ENCODE results near the gene C10orf71.

C10orf71 gene

DNA sequence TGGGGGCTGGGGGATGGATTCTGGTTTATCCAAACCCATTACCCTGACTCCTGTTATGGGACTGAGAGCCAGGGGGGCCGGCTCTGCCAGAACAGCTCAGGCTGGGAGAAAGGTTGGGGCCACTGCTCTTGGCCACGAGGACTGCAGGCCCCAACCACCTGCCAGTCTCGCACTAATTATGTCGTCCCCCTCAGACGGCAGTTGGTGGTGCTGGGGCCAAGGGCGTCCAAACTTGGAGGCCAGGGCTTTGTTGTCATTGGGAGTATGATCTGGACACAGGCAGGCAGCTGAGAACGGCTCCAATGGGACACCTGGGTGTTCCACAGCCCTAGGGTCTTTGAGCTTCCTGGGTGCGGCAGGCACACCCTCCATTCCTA is 62.2 kb downstream of the C10orf71 start:
- no peak for DNase-seq (ENCODE audit: low read depth)
- TF ChIP-seq, protein P1, sequence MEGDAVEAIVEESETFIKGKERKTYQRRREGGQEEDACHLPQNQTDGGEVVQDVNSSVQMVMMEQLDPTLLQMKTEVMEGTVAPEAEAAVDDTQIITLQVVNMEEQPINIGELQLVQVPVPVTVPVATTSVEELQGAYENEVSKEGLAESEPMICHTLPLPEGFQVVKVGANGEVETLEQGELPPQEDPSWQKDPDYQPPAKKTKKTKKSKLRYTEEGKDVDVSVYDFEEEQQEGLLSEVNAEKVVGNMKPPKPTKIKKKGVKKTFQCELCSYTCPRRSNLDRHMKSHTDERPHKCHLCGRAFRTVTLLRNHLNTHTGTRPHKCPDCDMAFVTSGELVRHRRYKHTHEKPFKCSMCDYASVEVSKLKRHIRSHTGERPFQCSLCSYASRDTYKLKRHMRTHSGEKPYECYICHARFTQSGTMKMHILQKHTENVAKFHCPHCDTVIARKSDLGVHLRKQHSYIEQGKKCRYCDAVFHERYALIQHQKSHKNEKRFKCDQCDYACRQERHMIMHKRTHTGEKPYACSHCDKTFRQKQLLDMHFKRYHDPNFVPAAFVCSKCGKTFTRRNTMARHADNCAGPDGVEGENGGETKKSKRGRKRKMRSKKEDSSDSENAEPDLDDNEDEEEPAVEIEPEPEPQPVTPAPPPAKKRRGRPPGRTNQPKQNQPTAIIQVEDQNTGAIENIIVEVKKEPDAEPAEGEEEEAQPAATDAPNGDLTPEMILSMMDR (IDR thresholded peaks at IDR 0.05; ENCODE audit: low read depth, low read length, missing control alignments) = no peak
- H3K4me3 ChIP-seq (ENCODE audit: low read depth, low read length) = no peak overlapping the region

DNA sequence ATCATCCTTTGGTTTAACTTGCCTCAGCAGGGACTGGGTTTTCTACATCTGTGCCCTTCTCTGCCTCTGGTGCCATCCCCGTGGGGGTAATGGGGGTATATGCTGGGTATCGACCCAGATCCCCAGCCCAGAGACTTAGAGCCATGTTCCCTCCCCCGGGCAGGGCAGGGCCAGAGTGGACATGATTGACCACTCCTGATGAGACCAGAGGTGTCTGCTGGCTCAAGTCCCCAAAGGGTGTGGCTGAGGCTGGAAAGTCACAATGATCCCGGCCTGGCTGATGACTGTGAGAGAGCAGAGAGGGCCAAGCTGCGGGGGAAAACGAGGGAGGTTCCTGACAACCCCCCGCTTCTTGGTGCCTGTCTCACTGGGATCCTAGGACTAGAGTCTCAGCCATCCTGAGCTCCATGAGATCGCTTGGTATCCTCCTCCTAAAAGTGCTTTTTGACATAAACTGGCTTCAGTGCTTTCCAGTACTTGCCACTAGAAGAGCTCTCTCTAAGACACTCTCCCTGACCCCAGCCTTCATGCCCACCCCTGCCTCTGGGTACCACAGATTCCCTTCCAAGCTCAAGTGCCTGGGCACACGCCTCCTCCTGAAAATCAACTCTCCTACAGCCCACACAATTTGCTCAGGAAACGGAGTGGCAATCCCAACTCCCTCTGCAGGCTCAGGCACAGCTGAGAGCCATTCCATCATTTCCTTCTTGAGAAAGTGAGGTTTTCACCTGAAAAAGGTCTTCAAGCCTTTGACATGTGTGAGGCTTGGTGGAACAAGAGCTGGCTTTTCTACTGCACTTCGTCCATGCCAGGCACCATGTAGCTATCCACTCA is 63.0 kb downstream of the C10orf71 start:
- TF ChIP-seq, protein P1 (IDR thresholded peaks at IDR 0.05; ENCODE audit: low read depth, low read length, missing control alignments) = no peak
- no peak for DNase-seq (ENCODE audit: low read depth)
- no peak overlapping the region for H3K4me3 ChIP-seq (ENCODE audit: low read depth, low read length)

DNA sequence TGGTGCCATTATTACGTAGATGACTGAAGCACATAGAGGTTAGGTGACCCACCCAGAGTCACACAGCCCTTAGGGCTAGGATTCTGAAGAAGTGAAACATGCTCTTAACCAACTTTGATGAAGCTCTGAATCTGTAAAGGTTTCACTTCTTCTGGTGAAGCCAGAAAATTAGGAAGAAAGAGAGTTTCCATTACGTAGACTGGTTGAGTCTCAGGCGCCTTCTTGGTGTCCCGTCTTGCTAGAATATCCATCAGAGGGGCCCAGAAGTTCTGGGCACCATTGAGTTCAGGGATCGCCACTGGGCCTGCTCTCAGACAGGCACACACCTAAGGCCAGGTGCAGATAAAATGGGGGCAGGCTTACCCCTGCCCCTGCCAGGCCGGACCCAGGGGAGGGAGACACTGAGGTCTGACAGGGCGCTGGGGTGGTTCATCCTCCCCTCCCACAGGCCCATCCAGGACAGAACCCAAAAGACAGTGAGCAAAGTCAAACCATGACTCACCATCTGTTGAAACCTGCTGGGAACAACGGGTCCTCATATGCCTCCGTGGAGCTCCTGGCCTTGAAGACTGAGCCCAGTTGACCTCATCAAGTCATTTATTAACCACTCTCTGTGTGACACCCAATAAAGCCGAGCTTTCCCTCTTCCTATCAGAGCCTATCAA is 63.8 kb downstream of the C10orf71 start:
- no peak overlapping the region for H3K4me3 ChIP-seq (ENCODE audit: low read depth, low read length)
- peak; percentile 69 for DNase-seq (ENCODE audit: low read depth)
- TF ChIP-seq, protein P1 (IDR thresholded peaks at IDR 0.05; ENCODE audit: low read depth, low read length, missing control alignments) = no peak

DNA sequence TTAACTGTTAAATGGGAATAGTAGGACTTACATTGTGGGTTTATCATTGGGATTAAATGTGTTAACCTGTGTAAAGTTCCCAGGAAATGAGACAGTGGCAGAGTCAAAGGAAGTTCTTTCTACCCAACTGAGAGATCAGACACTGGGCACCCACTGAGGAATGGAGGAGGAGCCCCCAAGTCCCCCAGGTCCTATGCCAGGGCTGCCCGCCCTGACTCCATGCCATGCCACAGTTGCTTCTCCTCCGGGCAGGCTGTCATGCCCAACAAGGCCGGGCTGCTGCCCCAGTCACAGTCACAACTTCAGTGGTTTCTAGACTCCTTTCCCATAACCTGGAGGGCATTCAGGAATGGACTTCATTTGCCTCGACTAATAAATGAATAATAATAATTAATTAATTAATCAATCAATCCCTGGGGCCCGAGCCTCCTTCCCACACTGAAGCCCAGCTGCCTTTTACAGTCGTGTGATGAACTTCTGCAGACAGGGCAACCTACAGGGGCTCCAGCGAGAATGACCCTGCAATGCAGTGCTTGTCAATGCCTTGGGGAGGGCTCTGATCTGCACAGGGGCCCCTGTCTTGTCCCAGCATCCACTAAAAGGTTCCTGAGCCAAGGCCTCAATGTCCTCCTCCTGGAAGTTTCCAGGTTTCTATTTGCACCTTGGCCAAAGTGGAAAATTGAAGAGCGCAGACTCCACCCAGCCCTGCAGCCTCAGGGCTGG is 64.5 kb downstream of the C10orf71 start:
- H3K4me3 ChIP-seq (ENCODE audit: low read depth, low read length) = no peak overlapping the region
- TF ChIP-seq, protein P1 (IDR thresholded peaks at IDR 0.05; ENCODE audit: low read depth, low read length, missing control alignments) = no peak
- DNase-seq (ENCODE audit: low read depth) = no peak

DNA sequence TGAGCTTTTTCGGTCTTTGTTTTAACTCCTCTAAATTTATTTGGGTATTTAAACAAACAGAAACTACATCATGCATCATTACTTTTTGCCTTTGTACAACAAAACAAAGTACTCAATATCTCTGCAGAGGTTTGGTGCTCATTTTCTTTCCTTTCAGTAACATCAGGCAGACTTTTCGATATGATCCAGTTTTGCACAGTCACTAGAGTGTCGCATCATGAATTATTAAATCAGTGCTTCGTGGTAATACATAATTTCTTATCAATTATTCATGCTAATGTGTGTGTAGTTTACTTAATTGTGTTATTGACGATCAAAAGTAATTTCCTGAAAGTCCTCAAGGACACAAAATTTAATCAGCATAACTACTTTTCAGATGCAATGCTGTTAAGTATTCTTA is 65.1 kb downstream of the C10orf71 start:
- H3K4me3 ChIP-seq (ENCODE audit: low read depth, low read length) = no peak overlapping the region
- DNase-seq (ENCODE audit: low read depth) = no peak
- TF ChIP-seq, protein P1 (IDR thresholded peaks at IDR 0.05; ENCODE audit: low read depth, low read length, missing control alignments) = no peak

DNA sequence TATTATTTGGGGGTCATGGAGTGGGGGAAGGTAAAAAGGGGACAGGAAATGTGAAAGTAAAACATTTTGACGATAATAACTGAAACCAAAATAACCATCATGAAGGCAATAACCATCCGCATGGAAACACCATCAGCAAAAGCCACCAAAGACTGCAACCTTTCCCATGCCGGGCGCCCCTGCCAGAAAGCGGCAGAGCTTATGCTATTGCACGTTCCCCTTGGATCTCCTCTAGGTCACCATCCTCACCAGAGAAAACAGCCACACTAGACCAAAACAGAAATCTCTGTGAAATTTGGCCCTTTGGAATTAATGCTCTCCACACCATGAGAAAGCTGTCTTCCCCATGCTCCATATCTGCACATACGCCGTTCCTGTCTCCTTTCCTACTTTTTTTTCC is 65.8 kb downstream of the C10orf71 start:
- TF ChIP-seq, protein P1 (IDR thresholded peaks at IDR 0.05; ENCODE audit: low read depth, low read length, missing control alignments) = no peak
- DNase-seq (ENCODE audit: low read depth) = no peak
- no peak overlapping the region for H3K4me3 ChIP-seq (ENCODE audit: low read depth, low read length)
